ENCODE measurements around the gene KRTAP29-1.

Gene KRTAP29-1

GRCh38 chr17:41254861-41255260 lies 47.8 kb downstream of the KRTAP29-1 start:
- Histone ChIP-seq H3K27ac (ENCODE audit: low read length) (no peak overlapping the region), H3K4me1 (ENCODE audit: insufficient read depth, low read length) (no peaks in the 10 kb centered on the region), H3K9me3 (ENCODE audit: insufficient read depth, low read depth, low read length) (no peaks in the 10 kb centered on the region), H3K9ac (ENCODE audit: low read depth, low read length) (no peak overlapping the region), H3K36me3 (ENCODE audit: insufficient read depth, low read depth, low read length) (no peaks in the 10 kb centered on the region), H3K27me3 (ENCODE audit: insufficient read depth, low read length) (peaks cover 3% of the 10 kb centered on the region; the same call in 1 of the 2 replicates), H3K4me3 (ENCODE audit: low read length) (no peak overlapping the region)

Data from iPS-20b (cell line).